Stimulated activated CD4-positive, alpha-beta T cell treated with anti-CD3 and anti-CD28 coated beads, TNF-alpha, amount 100 ng/mL, for 4 hours (primary cell): Measurements from ENCODE around the gene ADAT3.
A peak's percentile ranks its signal among the peaks of the same experiment; 100 is the strongest.
"Not testable (repeated sequence)": the region's sequence is repeated elsewhere in the genome, so short reads cannot be mapped to it uniquely, and the experiment has no call there.

ENCODE experiments used
- DNase-seq, 3 experiments: peaks; one replicate each; pipeline ENCODE4 v3.0.0-alpha.2; 2020; ENCODE audit warnings: low read depth in 3 of 3

ADAT3 gene

DNA sequence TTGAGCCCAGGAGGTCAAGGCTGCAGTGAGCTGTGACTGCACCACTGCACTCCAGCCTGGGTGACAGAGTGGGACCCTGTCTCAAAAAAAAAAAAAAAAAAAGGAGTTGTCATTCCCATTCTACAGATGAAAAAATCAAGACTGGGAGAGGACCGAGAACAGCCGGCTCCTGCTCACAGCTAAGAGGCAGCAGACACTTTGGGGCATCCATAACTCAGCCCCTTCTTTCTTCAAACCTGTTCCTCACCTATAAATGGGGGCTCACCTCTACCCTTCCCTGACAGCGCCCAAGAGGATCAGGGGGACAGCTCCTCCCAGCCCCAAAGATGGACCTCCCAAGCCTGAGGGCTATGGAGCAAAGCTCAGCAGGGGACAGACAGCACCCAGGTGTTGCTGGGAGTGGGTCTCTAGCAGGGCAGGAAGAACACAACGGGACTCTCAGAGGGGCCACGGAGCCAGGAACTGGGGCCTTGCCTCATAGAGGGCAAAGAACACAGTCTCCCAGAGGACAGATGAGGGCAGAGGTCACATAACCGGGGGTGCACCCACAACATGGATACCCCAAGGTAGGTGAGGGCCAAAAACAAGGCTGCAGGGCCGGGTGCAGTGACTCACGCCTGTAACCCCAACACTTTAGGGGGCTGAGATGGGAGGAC lies 38.4 kb upstream of the ADAT3 start:
- no peak for DNase-seq

DNA sequence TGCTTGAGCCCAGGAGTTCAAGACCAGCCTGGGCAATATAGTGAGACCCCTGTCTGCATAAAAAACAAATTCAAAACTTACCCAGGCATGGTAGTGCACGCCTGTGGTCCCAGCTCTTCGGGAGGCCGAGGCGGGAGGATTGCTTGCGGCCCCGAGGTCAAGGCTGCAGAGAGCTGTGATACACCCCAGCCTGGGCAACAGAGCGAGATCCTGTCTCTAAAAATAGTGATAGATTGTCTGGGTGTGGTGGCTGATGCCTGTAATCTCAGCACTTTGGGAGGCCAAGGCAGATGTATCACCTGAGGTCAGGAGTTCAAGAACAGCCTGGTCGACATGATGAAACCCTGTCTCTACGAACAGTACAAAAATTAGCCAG lies 37.9 kb upstream of the ADAT3 start:
- no peak for DNase-seq

DNA sequence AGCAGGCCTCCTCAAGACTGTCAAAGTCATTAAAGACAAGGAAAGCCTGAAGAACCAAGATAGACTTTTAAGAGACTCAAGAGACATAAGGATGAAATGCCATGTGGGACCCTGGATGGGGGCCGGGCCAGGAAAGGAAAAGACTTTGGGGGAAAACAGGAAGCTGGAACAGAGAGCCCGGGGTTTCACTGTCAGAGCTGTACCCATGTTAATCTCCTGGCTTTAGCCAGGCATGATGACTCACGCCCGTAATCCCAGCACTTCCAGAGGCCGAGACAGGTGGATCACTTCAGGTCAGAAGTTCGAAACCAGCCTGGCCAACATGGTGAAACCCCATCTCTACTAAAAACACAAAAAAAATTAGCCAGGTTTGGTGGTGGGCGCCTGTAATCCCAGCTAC lies 36.2 kb upstream of the ADAT3 start:
- no peak for DNase-seq

DNA sequence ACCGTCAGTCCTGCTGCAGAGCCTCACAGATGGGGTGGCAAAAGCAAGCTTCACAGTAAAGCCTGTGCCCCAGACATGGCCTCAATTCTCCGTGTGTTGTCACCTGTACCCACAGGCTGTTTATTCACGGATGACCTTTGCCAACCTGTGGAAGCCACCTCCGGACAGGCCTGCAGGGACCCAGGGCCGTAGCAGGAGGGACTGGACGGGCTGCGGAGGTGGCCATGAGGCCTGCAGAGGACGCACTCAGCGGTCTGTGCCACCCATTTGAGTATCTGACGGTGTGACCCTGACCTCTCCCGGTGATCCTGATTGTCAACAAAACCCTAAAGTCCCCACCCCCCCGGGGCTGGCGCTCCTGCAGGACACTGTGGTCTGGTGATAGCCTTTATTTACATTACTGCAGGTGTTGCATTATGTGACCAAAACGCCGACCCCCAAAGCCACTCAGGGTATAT lies 34.0 kb upstream of the ADAT3 start:
- no peak for DNase-seq

DNA sequence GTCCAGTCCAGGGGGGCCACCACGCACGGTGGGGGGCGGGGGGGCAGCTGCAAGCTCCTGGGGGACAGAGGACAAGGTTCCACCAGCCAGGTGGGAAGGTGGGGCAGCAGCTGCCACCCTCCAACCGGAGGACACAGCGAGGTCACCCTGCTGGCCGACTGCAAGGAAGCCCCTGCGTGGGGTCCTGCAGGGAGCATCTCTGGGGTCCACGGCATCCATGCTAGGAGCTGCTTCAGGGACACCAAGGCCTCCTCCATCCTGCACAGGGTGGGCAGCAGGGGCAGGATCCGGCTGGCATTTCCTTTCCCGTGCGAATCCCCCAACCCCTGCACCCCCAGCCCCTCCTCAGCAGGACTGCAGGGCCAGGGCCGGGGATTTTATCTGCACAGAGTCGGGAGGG lies 33.6 kb upstream of the ADAT3 start:
- no peak for DNase-seq

DNA sequence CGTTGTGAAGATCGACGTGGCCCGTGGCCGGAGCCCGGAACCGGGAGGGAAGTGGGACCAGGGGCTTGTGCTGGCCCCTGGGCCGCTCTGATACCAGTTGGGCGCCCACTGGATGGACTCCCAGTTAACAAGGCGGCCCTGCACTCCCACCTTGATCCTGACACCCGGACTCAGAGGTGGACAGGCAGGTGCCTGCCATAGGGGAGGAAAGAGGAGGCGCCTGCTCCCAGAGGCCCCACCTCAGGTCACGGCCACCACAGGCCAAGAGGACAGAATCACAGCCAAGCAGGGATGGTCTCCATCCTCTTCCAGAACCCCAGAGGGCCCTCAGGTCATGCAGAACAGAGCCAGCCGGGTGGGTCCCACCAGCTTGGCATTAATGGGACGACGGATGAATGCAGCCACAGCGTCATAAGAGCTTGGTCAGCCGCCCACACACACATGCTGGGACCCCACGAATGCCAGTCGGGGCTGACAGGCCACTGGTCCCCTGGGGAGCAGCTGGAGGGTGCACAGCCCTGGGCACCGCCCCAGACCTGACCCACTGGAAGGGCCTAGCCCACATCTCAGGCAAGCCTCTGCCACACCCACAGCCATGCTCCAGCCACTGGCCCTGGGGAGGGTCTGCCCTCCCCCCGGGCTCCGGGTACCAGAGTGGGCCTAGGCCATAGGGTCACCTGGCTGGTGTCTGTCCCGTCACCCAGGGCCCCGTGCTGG lies 32.2 kb upstream of the ADAT3 start:
- DNase-seq: no peak

DNA sequence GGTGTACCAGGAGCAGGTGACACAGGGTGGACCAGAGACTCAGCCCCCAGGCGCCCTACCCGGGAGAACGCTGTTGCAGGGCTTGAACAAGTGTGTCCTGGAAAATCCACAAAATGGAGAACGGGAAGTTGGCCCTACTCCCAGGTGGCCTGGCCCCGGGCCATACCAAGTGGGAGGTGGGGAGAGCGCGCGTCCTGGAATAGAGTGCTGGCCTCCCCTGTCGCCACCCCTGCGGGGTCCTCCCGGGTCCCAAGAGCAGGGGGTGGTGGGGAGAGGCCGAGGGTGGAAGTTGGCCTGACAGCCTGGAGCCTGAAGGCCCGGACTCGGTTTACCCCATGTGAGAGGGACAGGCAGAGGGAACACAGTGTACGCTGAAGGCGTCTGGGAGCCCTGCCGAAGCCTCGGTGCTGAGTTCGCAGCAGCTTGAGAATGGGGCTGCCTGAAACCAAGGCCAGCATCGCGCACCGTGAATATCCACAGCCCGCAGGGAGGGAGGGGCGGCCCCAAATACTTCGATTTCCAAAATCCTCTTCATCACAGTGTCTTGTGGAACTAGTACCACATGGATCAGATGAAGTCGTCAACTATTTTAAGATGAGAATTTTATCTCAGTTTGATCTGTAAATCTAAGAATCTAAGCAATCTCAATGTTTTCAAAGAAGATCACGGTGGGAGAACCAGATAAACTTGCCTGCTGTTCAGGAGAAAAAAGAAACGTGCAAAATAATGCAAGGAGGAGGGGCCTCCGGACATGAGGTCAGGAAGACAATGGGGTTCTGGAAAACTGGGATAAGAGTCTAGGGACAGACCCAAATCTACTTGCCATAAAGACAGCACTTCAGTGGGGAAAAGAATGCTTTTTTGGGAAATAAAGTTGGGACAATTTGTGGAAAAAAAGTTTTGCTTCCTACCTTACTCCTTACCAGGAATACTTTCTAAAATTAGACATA lies 31.4 kb upstream of the ADAT3 start:
- no peak for DNase-seq

DNA sequence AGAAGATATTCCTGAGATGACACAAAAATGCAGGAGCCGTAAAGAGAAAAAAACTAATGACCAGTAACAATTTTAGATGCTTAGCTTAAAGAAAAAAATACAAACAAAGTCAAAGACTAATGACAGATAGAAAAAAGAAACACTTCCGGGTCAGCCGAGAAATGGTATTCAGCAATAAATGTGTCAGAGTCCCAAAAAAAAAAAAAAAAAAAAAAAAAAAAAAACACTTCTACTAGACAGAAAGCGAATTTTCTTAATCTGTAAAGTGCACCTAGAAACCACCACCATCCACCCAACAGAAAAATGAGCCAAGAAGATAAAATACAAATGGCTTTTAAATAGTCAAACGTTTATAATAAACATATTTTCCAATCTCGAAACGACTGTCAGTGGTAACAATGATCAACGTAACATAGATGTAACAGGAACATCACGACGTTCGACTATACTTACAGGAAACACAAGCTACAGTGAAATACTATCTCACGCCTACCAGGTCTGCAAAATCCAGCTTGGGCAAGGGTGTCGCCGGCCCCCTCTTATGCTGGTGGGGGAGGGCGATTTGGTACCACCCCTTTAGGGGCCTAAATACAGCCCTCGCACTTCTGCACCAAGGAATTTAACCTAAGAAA lies 30.5 kb upstream of the ADAT3 start:
- DNase-seq: no peak

DNA sequence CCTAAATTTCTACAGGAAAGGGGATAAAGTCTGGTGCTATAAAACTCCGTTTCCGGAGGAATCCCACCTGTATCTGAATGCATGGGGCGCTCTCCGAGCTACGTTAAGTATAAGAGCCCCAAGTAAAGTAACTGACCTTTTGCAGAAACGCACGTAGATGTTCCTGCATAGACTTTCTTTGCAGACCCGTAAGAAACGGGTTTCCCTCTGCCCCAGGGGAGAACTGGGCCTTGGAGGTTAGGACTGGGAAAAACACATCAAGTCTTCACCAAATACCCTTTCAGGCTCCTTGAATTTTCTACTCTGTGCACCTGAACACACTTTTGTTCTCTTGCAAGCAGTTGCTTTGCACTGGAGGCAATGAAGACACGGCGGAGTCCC lies 29.9 kb upstream of the ADAT3 start:
- not testable (repeated sequence) for DNase-seq

DNA sequence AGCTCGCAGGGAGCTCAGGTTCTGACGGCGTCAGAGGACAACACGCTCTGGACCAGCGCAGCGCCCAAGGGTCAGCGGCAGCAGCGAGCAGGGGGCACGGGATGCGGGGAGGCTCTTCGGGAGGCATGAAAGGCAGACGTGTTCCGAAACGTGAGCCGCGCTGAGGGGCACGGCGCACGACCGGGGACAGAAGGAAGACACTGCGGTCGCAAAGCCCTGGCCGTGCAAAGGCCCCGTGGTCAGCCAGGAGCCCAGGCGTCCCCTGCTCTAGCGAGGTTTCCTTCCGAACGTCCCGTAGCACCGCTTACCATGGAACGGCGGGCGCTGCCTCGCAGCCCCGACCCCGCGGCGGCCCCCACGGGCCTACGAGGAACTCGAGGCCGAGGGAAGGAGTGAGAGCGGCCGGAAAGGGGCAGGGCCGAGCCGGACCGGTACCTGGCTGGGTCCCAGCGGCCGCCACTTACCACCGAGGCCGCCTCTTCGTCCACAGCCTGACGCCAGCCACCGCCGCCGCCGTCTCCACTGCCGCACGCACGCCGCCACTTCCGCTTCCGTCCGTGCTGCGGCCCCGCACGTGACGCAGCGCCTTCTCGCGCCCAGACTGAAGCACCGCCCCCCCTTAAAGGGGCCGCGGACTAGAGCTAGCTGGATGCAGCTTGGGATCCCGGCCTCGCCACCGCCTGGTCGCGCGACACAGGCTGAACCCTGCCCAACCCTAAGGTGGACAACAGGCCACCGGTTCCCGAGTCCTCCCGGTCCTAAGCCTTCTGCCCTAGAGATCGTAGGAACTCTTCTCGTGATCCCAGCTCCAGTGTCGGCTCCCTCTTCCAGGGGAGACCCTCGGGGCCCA lies 29.3 kb upstream of the ADAT3 start:
- peak; percentile 73 to 74 (median 74) for DNase-seq

DNA sequence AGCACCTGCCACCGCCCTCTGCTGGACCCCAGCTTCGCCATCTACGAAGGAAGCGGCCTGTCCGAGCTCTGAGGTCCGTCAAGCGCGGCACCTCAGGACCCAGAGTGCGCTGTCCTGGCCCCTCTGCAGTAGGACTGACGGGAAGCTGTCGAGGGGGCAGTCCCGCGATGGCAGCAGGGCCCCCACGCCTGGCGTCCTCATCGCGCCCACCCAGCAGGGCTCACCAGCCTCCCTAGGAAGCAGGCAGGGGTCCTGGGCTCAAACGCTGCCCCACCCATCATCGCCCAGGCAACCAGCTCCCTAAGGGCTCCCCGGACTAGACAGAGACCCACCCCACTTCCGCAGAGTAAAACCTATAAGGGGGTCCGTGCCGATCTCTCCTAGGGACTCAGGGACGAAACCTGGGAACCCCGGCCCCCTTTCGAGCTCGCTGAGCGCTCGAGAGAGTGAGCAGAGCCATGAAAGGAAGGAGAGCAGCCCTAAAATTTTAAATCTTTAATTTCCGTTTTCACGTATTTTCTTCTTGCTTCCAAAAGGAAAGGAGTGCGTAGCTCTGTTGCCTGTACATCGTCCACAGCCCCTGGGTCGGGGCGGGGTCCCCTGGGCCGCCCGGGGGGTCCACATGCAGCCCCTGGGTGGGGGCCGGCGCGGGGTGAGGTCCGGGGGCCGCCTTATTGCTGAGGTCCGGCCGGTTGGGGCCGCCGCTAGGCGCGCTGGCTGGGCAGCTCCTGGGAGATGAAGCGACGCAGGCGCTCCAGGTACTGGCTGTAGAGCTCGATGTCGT lies 28.5 kb upstream of the ADAT3 start:
- not testable (repeated sequence) for DNase-seq

DNA sequence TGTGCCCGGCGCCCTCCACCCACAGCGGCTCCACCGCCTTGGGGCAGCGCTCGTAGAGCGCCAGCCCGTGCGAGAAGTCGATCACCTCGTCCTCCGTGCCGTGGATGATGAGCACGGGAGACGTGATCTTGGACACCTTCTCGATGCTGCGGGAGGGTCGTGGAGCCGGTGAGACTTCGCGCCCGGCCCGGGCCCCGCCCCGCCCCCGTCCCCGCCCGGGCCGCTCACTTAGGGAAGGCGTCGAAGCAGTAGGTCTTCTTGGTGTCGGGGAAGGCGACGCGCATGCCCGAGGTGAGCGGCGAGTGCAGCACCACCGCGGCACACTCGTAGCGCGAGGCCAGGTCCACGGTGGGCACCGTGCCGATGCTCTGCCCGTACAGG lies 27.9 kb upstream of the ADAT3 start:
- DNase-seq: not testable (repeated sequence)

DNA sequence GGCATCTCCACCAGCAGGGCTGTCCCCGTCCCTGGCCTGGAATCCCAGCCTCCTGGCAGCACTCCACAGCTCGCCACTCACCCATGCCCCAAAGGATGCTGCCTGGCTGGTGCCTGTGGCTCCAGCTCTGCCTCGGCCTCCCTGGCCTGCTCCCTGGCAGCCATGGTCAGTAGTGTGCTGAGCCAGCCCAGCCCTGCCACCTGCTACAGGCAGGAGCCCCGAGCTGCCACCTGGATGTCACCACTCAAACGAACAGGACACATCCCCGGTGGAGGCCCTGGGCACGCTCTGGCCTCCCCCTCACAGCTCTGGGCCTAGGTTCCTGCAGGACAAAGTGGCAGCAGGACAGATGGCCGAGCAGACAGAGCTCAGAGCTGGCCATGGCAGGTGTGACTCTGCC lies 26.6 kb upstream of the ADAT3 start:
- DNase-seq: not testable (repeated sequence)

DNA sequence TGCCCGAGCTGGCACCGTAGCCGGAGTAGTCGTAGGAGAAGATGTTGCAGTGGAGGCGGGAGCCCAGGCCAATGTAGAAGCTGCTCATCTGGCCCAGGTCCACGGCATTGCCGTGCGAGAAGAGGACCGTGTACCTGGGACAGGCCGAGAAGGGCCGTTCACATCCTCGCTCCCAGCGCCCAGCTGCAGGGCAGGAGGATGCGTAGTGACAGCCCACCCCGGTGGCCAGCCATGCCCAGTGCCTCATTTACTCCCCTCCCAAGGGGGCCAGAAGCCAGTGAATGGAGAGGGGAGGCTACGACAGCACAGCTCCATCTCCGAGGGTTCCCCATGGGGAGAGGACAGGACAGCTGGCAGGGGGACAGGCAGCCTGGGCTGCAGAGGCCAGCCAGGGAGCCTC lies 25.2 kb upstream of the ADAT3 start:
- DNase-seq: not testable (repeated sequence)

DNA sequence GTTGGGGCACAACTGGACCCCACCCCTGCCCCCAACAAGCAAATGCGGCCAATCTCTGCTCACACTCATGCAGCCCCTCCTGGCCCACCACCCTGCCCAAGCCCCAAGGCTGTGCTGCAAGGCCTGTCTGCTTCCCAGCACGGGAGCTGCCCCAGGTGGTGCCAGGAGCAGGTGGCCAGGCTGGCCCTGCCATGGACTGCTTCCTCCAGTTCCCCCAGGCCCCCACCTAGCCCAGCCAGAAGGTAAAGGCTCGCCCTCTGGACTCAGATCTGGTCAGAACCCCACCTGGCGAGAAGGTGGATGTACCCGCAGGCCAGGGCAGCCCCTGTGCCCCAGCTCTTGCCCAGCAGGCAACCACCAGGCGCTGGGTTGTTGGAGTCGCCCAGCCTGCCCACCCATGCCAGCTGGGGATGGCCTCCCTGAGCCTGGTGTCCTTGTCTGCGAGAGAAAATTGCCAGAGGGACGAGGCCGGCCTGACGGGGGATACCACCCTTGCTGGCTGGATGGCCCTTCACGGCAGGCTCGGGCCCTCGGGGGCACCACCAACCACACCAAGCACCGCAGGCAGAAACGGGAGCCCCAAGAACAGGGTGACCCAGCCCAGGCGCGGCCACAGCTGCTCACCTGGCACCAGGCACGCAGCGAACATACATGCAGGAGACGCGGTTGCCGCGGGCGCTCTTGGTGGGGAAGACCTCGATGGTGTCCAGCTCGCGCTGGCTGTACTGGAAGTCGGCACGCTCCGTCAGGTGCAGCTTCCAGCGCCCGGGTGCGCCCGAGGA lies 24.4 kb upstream of the ADAT3 start:
- DNase-seq: no peak

DNA sequence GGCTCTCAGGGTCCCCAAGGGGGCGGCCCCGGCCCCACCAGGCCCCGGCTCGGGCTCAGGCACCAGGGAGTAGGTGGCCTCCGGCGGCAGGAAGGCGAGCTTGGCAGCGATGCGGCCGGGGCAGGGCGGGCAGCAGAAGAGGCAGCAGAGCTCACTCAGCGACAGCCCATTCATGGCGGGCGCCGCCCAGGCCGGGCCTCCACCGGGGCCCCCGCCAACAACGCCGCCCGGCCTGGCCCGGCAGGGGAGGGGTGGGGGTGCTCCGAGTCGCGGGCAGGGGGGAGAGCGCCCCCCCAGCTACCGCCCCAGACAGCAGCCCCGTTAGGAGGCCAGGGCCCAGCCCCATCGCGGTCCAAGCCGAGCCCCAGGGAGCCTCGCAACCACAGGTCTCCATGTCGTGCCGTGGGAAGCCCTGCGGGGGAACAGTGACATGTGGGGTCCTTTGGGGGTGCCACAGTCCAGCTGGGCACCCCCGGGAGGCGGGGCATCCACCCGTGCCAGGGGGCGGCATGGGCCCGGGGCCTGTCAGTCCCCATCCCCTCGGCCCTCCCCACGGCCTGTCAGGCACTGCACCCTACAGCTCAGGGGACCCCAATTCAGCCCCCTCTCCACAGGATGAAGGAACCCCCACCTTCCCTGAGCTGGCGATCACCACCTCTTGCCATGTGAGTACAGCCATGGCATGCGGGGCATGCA lies 23.7 kb upstream of the ADAT3 start:
- not testable (repeated sequence) for DNase-seq

DNA sequence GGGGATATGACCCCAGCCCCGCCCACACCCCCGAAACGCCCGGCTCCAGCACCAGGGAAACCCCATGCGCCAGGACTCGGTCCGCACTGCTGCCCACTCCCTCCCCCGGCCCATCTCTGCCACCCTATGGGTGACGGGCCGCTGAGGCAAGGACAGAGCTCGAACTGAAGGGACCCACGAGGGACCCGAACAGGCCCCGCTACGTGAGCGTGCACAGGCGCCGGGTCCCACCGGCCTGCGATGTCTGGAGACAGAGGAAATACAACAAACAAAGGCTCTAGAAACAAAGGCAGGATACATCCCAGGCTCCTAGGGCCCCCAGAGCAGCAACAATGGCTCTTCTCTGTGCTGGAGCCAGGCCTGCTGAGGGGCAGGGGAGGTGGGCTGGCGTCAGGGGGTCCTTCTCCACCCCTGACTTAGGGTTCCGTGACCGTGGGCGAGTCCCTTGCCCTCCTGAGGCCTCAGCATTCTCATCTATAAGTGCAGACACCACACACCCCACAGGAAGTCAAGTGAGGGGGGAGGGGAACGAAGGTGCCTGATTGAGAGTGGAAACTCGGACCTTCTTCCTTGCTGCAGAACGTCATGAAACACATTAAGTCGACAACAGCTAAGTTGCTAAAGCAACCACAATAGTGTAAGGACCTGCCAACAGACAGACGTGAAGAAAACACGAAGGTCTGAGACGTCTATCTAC lies 23.0 kb upstream of the ADAT3 start:
- peak in 1 of 3 experiments; percentile 57 for DNase-seq
